SK-N-SH (cell line): ENCODE data around the gene PPIF.

Experiments
- CTCF ChIP-seq: fragments of 200-600 bp; sonication (generic); IDR thresholded peaks from 2 replicates; pipeline ENCODE4 v1.6.1; 2017; ENCODE audit warnings: antibody characterized with exemption, mild to moderate bottlenecking, moderate library complexity
- ELF1 ChIP-seq: IDR thresholded peaks from 2 replicates; pipeline ENCODE4 v1.4.0; 2012
- EP300 ChIP-seq, 2 experiments: IDR thresholded peaks; 2 replicates each; pipeline versions ENCODE4 v1.4.0 to v1.6.1; 2012; ENCODE audit warnings: borderline replicate concordance in 1 of 2, low read depth in 1 of 2, low read length in 1 of 2
- FOXJ3 ChIP-seq: sonication (generic); formaldehyde crosslinking; IDR thresholded peaks from 2 replicates; pipeline ENCODE4 v1.5.1; 2020; ENCODE audit warnings: mild to moderate bottlenecking, missing genetic modification reagents
- IRF3 ChIP-seq: fragments of 150-350 bp; IDR thresholded peaks from 2 replicates; pipeline ENCODE4 v1.6.1; 2016; ENCODE audit warnings: mild to moderate bottlenecking, low read depth, low read length
- MAX ChIP-seq: IDR thresholded peaks from 2 replicates; pipeline ENCODE4 v1.4.0; 2012; ENCODE audit warnings: low read depth
- RCOR1 ChIP-seq: fragments of 150-350 bp; IDR thresholded peaks from 2 replicates; pipeline ENCODE4 v1.6.1; 2017; ENCODE audit warnings: antibody characterized with exemption, low read length
- REST ChIP-seq: IDR thresholded peaks from 2 replicates; pipeline ENCODE4 v1.6.1; 2012; ENCODE audit warnings: mild to moderate bottlenecking, low read depth, low read length, moderate library complexity
- RFX5 ChIP-seq: IDR thresholded peaks from 2 replicates; pipeline ENCODE4 v1.6.1; 2012; ENCODE audit warnings: mild to moderate bottlenecking, improper control_type of control experiment, low read length
- TCF12 ChIP-seq: IDR thresholded peaks from 2 replicates; pipeline ENCODE4 v1.4.0; 2012
- USF1 ChIP-seq: IDR thresholded peaks from 2 replicates; pipeline ENCODE4 v1.4.0; 2012; ENCODE audit warnings: low read depth, borderline replicate concordance
- YY1 ChIP-seq: IDR thresholded peaks from 2 replicates; pipeline ENCODE4 v1.4.0; 2012; ENCODE audit warnings: low read depth, mild to moderate bottlenecking

- TF ChIP-seq CTCF (no peak), TCF12 (no peak), YY1 (no peak), RFX5 (no peak), USF1 (no peak), ELF1 (no peak), FOXJ3 (CRISPR knock-in tag) (no peak), REST (no peak), IRF3 (no peak), MAX (no peak), EP300 (IDR thresholded peaks at IDR 0.05; ENCODE audit: borderline replicate concordance in 1 of 2, low read depth in 1 of 2, low read length in 1 of 2) (no peak), RCOR1 (no peak)
Measured at GRCh38 chr10:79328147-79328701, 19.0 kb upstream of the PPIF start.
